Fibroblast of lung (primary cell): ENCODE measurements around the gene RHOT2.

ENCODE experiments used
- EZH2 ChIP-seq: IDR thresholded peaks from 2 replicates; pipeline ENCODE4 v1.5.1; 2012; ENCODE audit warnings: low read length, control low read depth, mild to moderate bottlenecking; ENCODE audit errors: missing control alignments
- TF ChIP-seq, protein P1 (sequence below), 2 donors: IDR thresholded peaks in 1 of 2; conservative IDR thresholded peaks in 1 of 2; 1 replicate in 1 of 2; 2 replicates in 1 of 2; pipeline ENCODE4 v1.5.1; 2011 to 2012; ENCODE audit warnings: low read length in 2 of 2, control low read depth in 1 of 2, inconsistent platforms in 1 of 2, low read depth in 1 of 2, mild to moderate bottlenecking in 1 of 2

- TF ChIP-seq, protein P1, sequence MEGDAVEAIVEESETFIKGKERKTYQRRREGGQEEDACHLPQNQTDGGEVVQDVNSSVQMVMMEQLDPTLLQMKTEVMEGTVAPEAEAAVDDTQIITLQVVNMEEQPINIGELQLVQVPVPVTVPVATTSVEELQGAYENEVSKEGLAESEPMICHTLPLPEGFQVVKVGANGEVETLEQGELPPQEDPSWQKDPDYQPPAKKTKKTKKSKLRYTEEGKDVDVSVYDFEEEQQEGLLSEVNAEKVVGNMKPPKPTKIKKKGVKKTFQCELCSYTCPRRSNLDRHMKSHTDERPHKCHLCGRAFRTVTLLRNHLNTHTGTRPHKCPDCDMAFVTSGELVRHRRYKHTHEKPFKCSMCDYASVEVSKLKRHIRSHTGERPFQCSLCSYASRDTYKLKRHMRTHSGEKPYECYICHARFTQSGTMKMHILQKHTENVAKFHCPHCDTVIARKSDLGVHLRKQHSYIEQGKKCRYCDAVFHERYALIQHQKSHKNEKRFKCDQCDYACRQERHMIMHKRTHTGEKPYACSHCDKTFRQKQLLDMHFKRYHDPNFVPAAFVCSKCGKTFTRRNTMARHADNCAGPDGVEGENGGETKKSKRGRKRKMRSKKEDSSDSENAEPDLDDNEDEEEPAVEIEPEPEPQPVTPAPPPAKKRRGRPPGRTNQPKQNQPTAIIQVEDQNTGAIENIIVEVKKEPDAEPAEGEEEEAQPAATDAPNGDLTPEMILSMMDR (conservative IDR thresholded peaks at IDR 0.05 in 1 of 2, IDR thresholded peaks at IDR 0.05 in 1 of 2; ENCODE audit: low read depth in 1 of 2, low read length in 2 of 2): no peak
- no peak for TF ChIP-seq EZH2
Measured at GRCh38 chr16:675884-676564, 8.1 kb downstream of the RHOT2 start.
